ENCODE measurements around the gene CGNL1. TPM values are rescaled to one million over a fixed set of nuclear protein-coding genes. Genes with fewer than 3 reads are reported as not detected.
A peak's percentile ranks its signal among the peaks of the same experiment; 100 is the strongest.

CGNL1 gene
- total RNA-seq, 4 donors from 2014 or later: 9.6 to 21.3 (median 13.1) TPM

- no peaks in the 10 kb centered on the region for H3K9me3 ChIP-seq
- H3K4me3 ChIP-seq: no peak overlapping the region
- DNase-seq (ENCODE audit: extremely low spot score): no peak
- H3K27me3 ChIP-seq: no peaks in the 10 kb centered on the region
- peaks cover 0 to 17% (median 14%) of the 10 kb centered on the region in 4 donors for H3K36me3 ChIP-seq
- WGBS: 93% methylated on average over 11 of the region's 11 CpGs
- peaks cover 0 to 18% (median 6%) of the 10 kb centered on the region in 4 donors for H3K4me1 ChIP-seq
- TF ChIP-seq EP300 (IDR thresholded peaks at IDR 0.05) (no peak), POLR2A (IDR thresholded peaks at IDR 0.05; ENCODE audit: low read depth) (no peak), CTCF (IDR thresholded peaks at IDR 0.05) (no peak), POLR2AphosphoS5 (IDR thresholded peaks at IDR 0.05) (no peak)
- H3K27ac ChIP-seq (replicated peaks in 1 of 4): no peak overlapping the region
- intact Hi-C loops (cut with DNase I): no loop called here
Observed at GRCh38 chr15:57540736-57541135, 164.4 kb downstream of the CGNL1 start.

- no peak overlapping the region for H3K4me3 ChIP-seq
- peaks cover 0 to 18% (median 6%) of the 10 kb centered on the region in 4 donors for H3K4me1 ChIP-seq
- peaks cover 0 to 21% (median 16%) of the 10 kb centered on the region in 4 donors for H3K36me3 ChIP-seq
- H3K9me3 ChIP-seq: no peaks in the 10 kb centered on the region
- TF ChIP-seq CTCF (IDR thresholded peaks at IDR 0.05) (no peak), EP300 (IDR thresholded peaks at IDR 0.05) (no peak), POLR2A (IDR thresholded peaks at IDR 0.05; ENCODE audit: low read depth) (no peak), POLR2AphosphoS5 (IDR thresholded peaks at IDR 0.05) (no peak)
- WGBS: 93% methylated on average over 7 of the region's 8 CpGs
- DNase-seq (ENCODE audit: extremely low spot score): no peak
- intact Hi-C loops (cut with DNase I): no loop called here
- no peaks in the 10 kb centered on the region for H3K27me3 ChIP-seq
- H3K27ac ChIP-seq (replicated peaks in 1 of 4): no peak overlapping the region
Observed at GRCh38 chr15:57541271-57541670, 165.0 kb downstream of the CGNL1 start.

- no peak for DNase-seq (ENCODE audit: extremely low spot score)
- Histone ChIP-seq H3K9me3 (no peaks in the 10 kb centered on the region), H3K36me3 (peaks cover 0 to 23% (median 16%) of the 10 kb centered on the region in 4 donors), H3K4me1 (peaks cover 0 to 16% (median 6%) of the 10 kb centered on the region in 4 donors), H3K27ac (replicated peaks in 1 of 4) (no peak overlapping the region), H3K4me3 (no peak overlapping the region), H3K27me3 (no peaks in the 10 kb centered on the region)
- intact Hi-C loops (cut with DNase I): no loop called here
- TF ChIP-seq POLR2AphosphoS5 (IDR thresholded peaks at IDR 0.05) (no peak), CTCF (IDR thresholded peaks at IDR 0.05) (peak; percentile 62 to 90 (median 70)), POLR2A (IDR thresholded peaks at IDR 0.05; ENCODE audit: low read depth) (no peak), EP300 (IDR thresholded peaks at IDR 0.05) (no peak)
- 44% methylated on average over 7 of the region's 7 CpGs for WGBS
Observed at GRCh38 chr15:57541805-57542504, 165.7 kb downstream of the CGNL1 start.

GRCh38 chr15:57542505-57542817 lies 166.2 kb downstream of the CGNL1 start:
- intact Hi-C loops (cut with DNase I): no loop called here
- TF ChIP-seq CTCF (IDR thresholded peaks at IDR 0.05) (no peak), EP300 (IDR thresholded peaks at IDR 0.05) (no peak), POLR2AphosphoS5 (IDR thresholded peaks at IDR 0.05) (no peak), POLR2A (IDR thresholded peaks at IDR 0.05; ENCODE audit: low read depth) (no peak)
- Histone ChIP-seq H3K36me3 (peaks cover 0 to 25% (median 19%) of the 10 kb centered on the region in 4 donors), H3K9me3 (no peaks in the 10 kb centered on the region), H3K27ac (replicated peaks in 1 of 4) (no peak overlapping the region), H3K4me1 (peaks cover 0 to 11% (median 6%) of the 10 kb centered on the region in 4 donors), H3K27me3 (no peaks in the 10 kb centered on the region), H3K4me3 (no peak overlapping the region)
- 49% methylated on average over 4 of the region's 4 CpGs for WGBS
- no peak for DNase-seq (ENCODE audit: extremely low spot score)

Data from esophagus muscularis mucosa (tissue), 4 donors.